CD14-positive monocyte (primary cell): ENCODE results near the gene MINAR1. TPM values are rescaled to one million over a fixed set of nuclear protein-coding genes. Genes with fewer than 3 reads are reported as not detected.
A peak's percentile ranks its signal among the peaks of the same experiment; 100 is the strongest.

ENCODE experiments used
- DNase-seq, 3 donors: peaks; one replicate each; pipeline ENCODE4 v3.0.0-alpha.2; 2011 to 2022
- H2AFZ ChIP-seq: 2 replicates; pipeline ENCODE4 v1.6.0; 2012; ENCODE audit warnings: mild to moderate bottlenecking, low read depth, low read length, inconsistent platforms; ENCODE audit not compliant: insufficient read depth, poor library complexity, severe bottlenecking
- H3K27ac ChIP-seq, 2 donors: 1 replicate in 1 of 2; 2 replicates in 1 of 2; pipeline ENCODE4 v1.5.1; 2012 to 2013; ENCODE audit warnings: low read length in 2 of 2, control low read depth in 1 of 2, inconsistent platforms in 1 of 2, low read depth in 1 of 2, mild to moderate bottlenecking in 1 of 2
- H3K27me3 ChIP-seq, 2 donors: one replicate each; pipeline versions ENCODE4 v1.6.0 to v1.6.1; 2011 to 2013; ENCODE audit warnings: low read length in 2 of 2; ENCODE audit not compliant: control insufficient read depth in 2 of 2, insufficient read depth in 2 of 2
- H3K36me3 ChIP-seq, 2 donors: replicated peaks in 1 of 2; 1 replicate in 1 of 2; 2 replicates in 1 of 2; pipeline versions ENCODE4 v1.5.1 to v1.6.1; 2012 to 2013; ENCODE audit warnings: low read length in 2 of 2, control low read depth in 1 of 2, inconsistent platforms in 1 of 2, mild to moderate bottlenecking in 1 of 2; ENCODE audit not compliant: insufficient read depth in 2 of 2, control insufficient read depth in 1 of 2
- H3K4me1 ChIP-seq, 2 donors: 1 replicate in 1 of 2; 2 replicates in 1 of 2; pipeline versions ENCODE4 v1.5.1 to v1.6.1; 2012 to 2013; ENCODE audit warnings: low read length in 2 of 2, control low read depth in 1 of 2, inconsistent platforms in 1 of 2, mild to moderate bottlenecking in 1 of 2, moderate library complexity in 1 of 2; ENCODE audit not compliant: insufficient read depth in 2 of 2, control insufficient read depth in 1 of 2
- H3K4me2 ChIP-seq: replicated peaks from 2 replicates; pipeline ENCODE3; 2012; ENCODE audit warnings: low read length, moderate library complexity, mild to moderate bottlenecking; ENCODE audit not compliant: poor library complexity, severe bottlenecking; ENCODE audit errors: extremely low read depth
- H3K4me3 ChIP-seq, 3 experiments: fragments of 200-600 bp in 1 of 3; sonication (generic) in 1 of 3; replicated peaks in 1 of 3; 1 replicate in 2 of 3; 2 replicates in 1 of 3; pipeline ENCODE4 v1.5.1; 2011 to 2013; ENCODE audit warnings: low read length in 3 of 3, mild to moderate bottlenecking in 3 of 3, control low read depth in 2 of 3, low read depth in 2 of 3, inconsistent platforms in 1 of 3, moderate library complexity in 1 of 3
- H3K79me2 ChIP-seq: 2 replicates; pipeline ENCODE4 v1.6.0; 2012; ENCODE audit warnings: mild to moderate bottlenecking, control low read depth, inconsistent platforms, low read length, moderate library complexity; ENCODE audit not compliant: insufficient read depth
- H3K9ac ChIP-seq: 2 replicates; pipeline ENCODE4 v1.6.0; 2017; ENCODE audit warnings: low read length, mild to moderate bottlenecking; ENCODE audit not compliant: insufficient read depth, poor library complexity, severe bottlenecking
- H3K9me3 ChIP-seq, 2 donors: replicated peaks in 1 of 2; 1 replicate in 1 of 2; 2 replicates in 1 of 2; pipeline versions ENCODE4 v1.5.1 to v1.6.1; 2012 to 2013; ENCODE audit warnings: low read length in 2 of 2, control low read depth in 1 of 2; ENCODE audit not compliant: control insufficient read depth in 1 of 2, insufficient read depth in 1 of 2
- H4K20me1 ChIP-seq: 2 replicates; pipeline ENCODE4 v1.6.0; 2012; ENCODE audit warnings: mild to moderate bottlenecking, low read length, control low read depth, moderate library complexity; ENCODE audit not compliant: insufficient read depth
- H3K27ac Mint-ChIP-seq, 7 donors: one replicate each; pipeline ENCODE4 v1.8.0; 2020; ENCODE audit warnings: mild to moderate bottlenecking in 7 of 7, mixed read lengths in 7 of 7, moderate library complexity in 6 of 7, inconsistent platforms in 2 of 7
- H3K27me3 Mint-ChIP-seq, 3 donors: one replicate each; pipeline ENCODE4 v1.8.0; 2021 to 2022; ENCODE audit warnings: low read depth in 3 of 3, mild to moderate bottlenecking in 3 of 3, mixed read lengths in 3 of 3, moderate library complexity in 3 of 3, inconsistent platforms in 1 of 3
- H3K36me3 Mint-ChIP-seq, 2 donors: one replicate each; pipeline ENCODE4 v1.8.0; 2020; ENCODE audit warnings: mixed read lengths in 2 of 2, inconsistent platforms in 1 of 2, mild to moderate bottlenecking in 1 of 2
- H3K4me1 Mint-ChIP-seq: one replicate; pipeline ENCODE4 v1.8.0; 2020; ENCODE audit warnings: mild to moderate bottlenecking, mixed read lengths
- H3K4me3 Mint-ChIP-seq, 2 donors: one replicate each; pipeline ENCODE4 v1.8.0; 2020; ENCODE audit warnings: mild to moderate bottlenecking in 2 of 2, mixed read lengths in 2 of 2, moderate library complexity in 1 of 2
- H3K9me3 Mint-ChIP-seq, 7 donors: one replicate each; pipeline ENCODE4 v1.8.0; 2020 to 2022; ENCODE audit warnings: mixed read lengths in 7 of 7, mild to moderate bottlenecking in 6 of 7, moderate library complexity in 6 of 7, inconsistent platforms in 2 of 7
- CTCF ChIP-seq: fragments of 200-600 bp; IDR thresholded peaks from one replicate; pipeline ENCODE4 v1.8.0; 2022; ENCODE audit warnings: antibody characterized with exemption, mild to moderate bottlenecking
- WGBS: methylation state at CpG from one replicate; pipeline ENCODE4 v1.1.5; 2013; ENCODE audit warnings: missing lambda C conversion rate; ENCODE audit not compliant: insufficient coverage; 5-methylcytosine and 5-hydroxymethylcytosine counted together
- intact Hi-C, 2 donors: fragments of 100-400 bp; cut with micrococcal nuclease; formaldehyde crosslinking; loops; one replicate each; pipeline versions ENCODE4 v1.15.0 to v1.15.1; 2023
- polyA plus RNA-seq, 3 donors: library from polyadenylated mRNA; depleted of rRNA in 1 of 3; unstranded in 2 of 3; stranded (reverse) in 1 of 3; fragments of 300-500 nt in 2 of 3; fragments of >200 nt in 1 of 3; fragmentation: Illumina TruSeq in 2 of 3; gene quantifications; 1 replicate in 2 of 3; 2 replicates in 1 of 3; pipeline ENCODE4 v1.2.3, GENCODE V29; 2012 to 2021

The MINAR1 gene
- polyA plus RNA-seq, 3 donors, result 0.04 to 0.19 TPM; not detected in 1

- peaks cover 0 to 15% (median 0%) of the 10 kb centered on the region in 7 donors for H3K9me3 Mint-ChIP-seq
- Histone ChIP-seq H2AFZ (no peak overlapping the region), H3K79me2 (no peaks in the 10 kb centered on the region), H3K36me3 (no peaks in the 10 kb centered on the region), H3K9ac (no peak overlapping the region), H3K4me1 (peaks cover 0 to 6% of the 10 kb centered on the region in 2 donors), H3K4me3 (no peak overlapping the region), H4K20me1 (no peaks in the 10 kb centered on the region), H3K9me3 (peaks cover 0 to 13% of the 10 kb centered on the region in 2 donors), H3K27me3 (peaks cover 59 to 60% of the 10 kb centered on the region in 2 donors), H3K4me2 (no peak overlapping the region), H3K27ac (no peak overlapping the region)
- no peak for TF ChIP-seq CTCF
- 100% methylated on average over 3 of the region's 3 CpGs for WGBS
- intact Hi-C loops, result no loop called here
- peak overlapping the region in 1 of 2 donors; percentile 69 for H3K4me3 Mint-ChIP-seq
- DNase-seq, result no peak
- peaks cover 0 to 3% of the 10 kb centered on the region in 2 donors for H3K36me3 Mint-ChIP-seq
- peaks cover 60 to 69% (median 62%) of the 10 kb centered on the region in 3 donors for H3K27me3 Mint-ChIP-seq
- H3K4me1 Mint-ChIP-seq, result peaks cover 4% of the 10 kb centered on the region
- no peak overlapping the region for H3K27ac Mint-ChIP-seq
These were observed 2.2 kb downstream of the MINAR1 start for GRCh38 chr15:79434361-79434760.

- TF ChIP-seq CTCF, result no peak
- no peak overlapping the region for H3K9ac ChIP-seq
- Mint-ChIP-seq H3K27me3 (peaks cover 44 to 51% (median 46%) of the 10 kb centered on the region in 3 donors), H3K4me1 (peaks cover 3% of the 10 kb centered on the region), H3K4me3 (no peak overlapping the region), H3K9me3 (peaks cover 0 to 11% (median 0%) of the 10 kb centered on the region in 7 donors), H3K36me3 (peaks cover 0 to 3% of the 10 kb centered on the region in 2 donors), H3K27ac (no peak overlapping the region)
- H3K27ac ChIP-seq, result no peak overlapping the region
- DNase-seq, result no peak
- no peaks in the 10 kb centered on the region for H3K36me3 ChIP-seq
- H3K79me2 ChIP-seq, result no peaks in the 10 kb centered on the region
- no peak overlapping the region for H2AFZ ChIP-seq
- intact Hi-C loops, result no loop called here
- peaks cover 0 to 7% of the 10 kb centered on the region in 2 donors for H3K9me3 ChIP-seq
- 79% methylated on average over 8 of the region's 8 CpGs for WGBS
- H3K4me1 ChIP-seq, result peaks cover 0 to 6% of the 10 kb centered on the region in 2 donors
- no peak overlapping the region for H3K4me2 ChIP-seq
- H3K27me3 ChIP-seq, result peaks cover 40 to 42% of the 10 kb centered on the region in 2 donors
- no peaks in the 10 kb centered on the region for H4K20me1 ChIP-seq
- no peak overlapping the region for H3K4me3 ChIP-seq
These were observed 4.1 kb downstream of the MINAR1 start for GRCh38 chr15:79436037-79436780.
